Astrocyte of the spinal cord (primary cell): Measurements from ENCODE around the gene POLQ.
"Not testable (repeated sequence)": the region's sequence is repeated elsewhere in the genome, so short reads cannot be mapped to it uniquely, and the experiment has no call there.

Source experiments
- DNase-seq: peaks from one replicate; pipeline ENCODE4 v3.0.0; 2011; ENCODE audit warnings: low read depth, low spot score
- H3K4me3 ChIP-seq: 2 replicates; pipeline ENCODE4 v1.5.1; 2011; ENCODE audit warnings: low read depth, mild to moderate bottlenecking, low read length, moderate library complexity
- CTCF ChIP-seq: IDR thresholded peaks from 2 replicates; pipeline ENCODE4 v1.5.1; 2012; ENCODE audit warnings: low read depth, mild to moderate bottlenecking, low read length, inconsistent platforms
- in situ Hi-C: cut with HindIII; loops from 2 replicates; pipeline ENCODE4 v1.10.0; 2017; ENCODE audit warnings: low sequenced_read_pairs

Gene POLQ

DNA sequence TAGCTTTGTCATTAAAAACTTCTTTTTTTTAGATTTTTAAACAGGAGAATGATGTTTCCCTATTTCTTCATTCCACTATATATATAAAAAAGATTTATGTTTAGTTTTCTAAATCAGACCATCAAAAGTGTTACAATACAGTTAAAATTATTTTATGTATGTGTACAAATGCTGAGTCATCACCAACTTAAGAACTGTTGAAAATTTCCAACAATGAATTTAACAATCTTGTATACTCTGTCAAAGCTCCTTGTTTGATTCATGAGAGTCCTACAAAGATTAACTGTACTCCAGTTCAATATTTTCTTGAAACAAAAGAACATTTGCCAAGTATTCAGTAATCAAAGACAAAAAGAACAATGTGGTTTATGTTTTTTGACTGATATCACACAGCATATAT lies 82.0 kb downstream of the POLQ start:
- in situ Hi-C loops: no loop called here
- no peak overlapping the region for H3K4me3 ChIP-seq
- TF ChIP-seq CTCF: no peak
- no peak for DNase-seq

- in situ Hi-C loops: no loop called here
- no peak for TF ChIP-seq CTCF
- no peak for DNase-seq
Measured at GRCh38 chr3:121462565-121462964, 83.2 kb downstream of the POLQ start.

GRCh38 chr3:121451752-121452151 lies 94.0 kb downstream of the POLQ start:
- DNase-seq, in situ Hi-C loops, H3K4me3 ChIP-seq: not testable (repeated sequence)

More at GRCh38 chr3:121462565-121462964, 83.2 kb downstream of the POLQ start:
- H3K4me3 ChIP-seq: no peak overlapping the region

- TF ChIP-seq CTCF: no peak
- in situ Hi-C loops: no loop called here
- no peak for DNase-seq
- H3K4me3 ChIP-seq: no peak overlapping the region
Measured at GRCh38 chr3:121443456-121443855, 102.3 kb downstream of the POLQ start.

GRCh38 chr3:121436641-121437040 lies 109.1 kb downstream of the POLQ start:
- no peak overlapping the region for H3K4me3 ChIP-seq
- in situ Hi-C loops: no loop called here
- DNase-seq: no peak
- TF ChIP-seq CTCF: no peak

- TF ChIP-seq CTCF: no peak
- DNase-seq: no peak
- in situ Hi-C loops: no loop called here
Measured at GRCh38 chr3:121436074-121436473, 109.7 kb downstream of the POLQ start.

GRCh38 chr3:121431726-121432517 lies 113.9 kb downstream of the POLQ start:
- no peak for TF ChIP-seq CTCF
- DNase-seq: peak; percentile 76
- in situ Hi-C loops: no loop called here
- peak overlapping the region; percentile 4 for H3K4me3 ChIP-seq

More at GRCh38 chr3:121436074-121436473, 109.7 kb downstream of the POLQ start:
- no peak overlapping the region for H3K4me3 ChIP-seq
